AG10803 (cell line): ENCODE data around the gene GATM.
A peak's percentile ranks its signal among the peaks of the same experiment; 100 is the strongest.

Experiments
- DNase-seq: peaks from one replicate; pipeline ENCODE4 v3.0.0; 2010; ENCODE audit warnings: low read depth
- H3K4me3 ChIP-seq: 2 replicates; pipeline ENCODE4 v1.5.1; 2011; ENCODE audit warnings: mild to moderate bottlenecking, low read length, control low read depth
- CTCF ChIP-seq: conservative IDR thresholded peaks from 2 replicates; pipeline ENCODE4 v1.5.1; 2011; ENCODE audit warnings: mild to moderate bottlenecking, low read length, control low read depth, inconsistent platforms

GATM gene

GRCh38 chr15:45397116-45397665 lies 18.8 kb upstream of the GATM start:
- TF ChIP-seq CTCF: no peak
- DNase-seq: no peak
- no peak overlapping the region for H3K4me3 ChIP-seq

GRCh38 chr15:45395943-45396342 lies 17.6 kb upstream of the GATM start:
- no peak for TF ChIP-seq CTCF
- DNase-seq: no peak
- H3K4me3 ChIP-seq: no peak overlapping the region

- no peak for TF ChIP-seq CTCF
- no peak for DNase-seq
- no peak overlapping the region for H3K4me3 ChIP-seq
Observed at GRCh38 chr15:45394681-45395080, 16.3 kb upstream of the GATM start.

DNA sequence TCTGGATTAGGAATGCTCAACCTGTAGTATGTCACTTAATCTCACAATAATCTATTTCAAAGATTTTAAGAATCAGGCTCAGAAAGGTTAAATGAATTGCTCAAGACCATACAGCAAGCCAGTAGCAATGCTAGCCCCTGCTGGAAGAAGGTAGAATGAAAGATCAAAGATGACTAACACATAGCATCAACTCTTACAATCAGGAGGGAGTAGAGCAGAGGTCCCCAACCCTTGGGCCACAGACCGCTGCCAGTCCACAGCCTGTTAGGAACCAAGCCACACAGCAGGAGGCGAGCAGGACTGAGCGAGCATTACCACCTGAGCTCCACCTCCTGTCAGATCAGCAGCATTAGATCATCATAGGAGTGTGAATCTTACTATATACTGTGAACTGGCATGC lies 15.5 kb upstream of the GATM start:
- DNase-seq: no peak
- TF ChIP-seq CTCF: peak; percentile 30

DNA sequence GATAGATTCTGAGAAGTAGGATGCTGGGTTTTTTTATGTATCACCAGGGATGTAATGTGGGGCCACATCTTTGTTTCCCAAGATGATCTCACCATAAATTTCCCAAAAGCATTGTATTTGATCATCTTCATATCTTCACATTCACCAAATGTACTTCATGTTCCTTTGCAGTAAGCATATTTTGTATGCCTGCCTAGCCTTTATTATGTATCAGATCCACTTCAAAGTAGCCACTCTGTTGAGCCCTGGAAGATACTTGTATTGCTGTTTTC lies 14.2 kb upstream of the GATM start:
- TF ChIP-seq CTCF: no peak
- no peak overlapping the region for H3K4me3 ChIP-seq
- DNase-seq: no peak

More for the DNA sequence above, 15.5 kb upstream of the GATM start:
- no peak overlapping the region for H3K4me3 ChIP-seq

GRCh38 chr15:45391746-45392583 lies 13.6 kb upstream of the GATM start:
- no peak for TF ChIP-seq CTCF
- no peak for DNase-seq
- no peak overlapping the region for H3K4me3 ChIP-seq

DNA sequence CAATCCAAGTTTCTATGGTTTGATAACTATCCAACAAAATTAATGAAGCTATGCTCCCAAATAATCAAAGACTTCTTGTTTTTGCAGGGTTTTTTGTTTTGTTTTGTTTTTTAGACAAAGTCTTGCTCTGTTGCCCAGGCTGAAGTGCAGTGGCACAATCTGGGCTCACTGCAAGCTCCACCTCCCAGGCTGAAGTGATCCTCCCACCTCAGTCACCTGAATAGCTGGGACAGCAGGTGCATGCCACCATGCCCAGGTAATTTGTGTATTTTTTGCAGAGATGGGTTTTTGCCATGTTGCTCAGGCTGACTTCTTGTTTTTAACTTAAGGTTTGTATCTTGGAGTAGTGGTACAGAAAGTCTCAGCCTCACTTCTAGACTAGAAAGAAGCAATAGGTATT lies 11.0 kb upstream of the GATM start:
- TF ChIP-seq CTCF: no peak
- no peak overlapping the region for H3K4me3 ChIP-seq
- DNase-seq: no peak
